ENCODE measurements around the gene MYBBP1A. TPM values are rescaled to one million over a fixed set of nuclear protein-coding genes. Genes with fewer than 3 reads are reported as not detected.

Gene MYBBP1A
- total and polyA plus RNA-seq, 2 experiments from 2014 or later = 42.4 to 56.4 TPM

DNA sequence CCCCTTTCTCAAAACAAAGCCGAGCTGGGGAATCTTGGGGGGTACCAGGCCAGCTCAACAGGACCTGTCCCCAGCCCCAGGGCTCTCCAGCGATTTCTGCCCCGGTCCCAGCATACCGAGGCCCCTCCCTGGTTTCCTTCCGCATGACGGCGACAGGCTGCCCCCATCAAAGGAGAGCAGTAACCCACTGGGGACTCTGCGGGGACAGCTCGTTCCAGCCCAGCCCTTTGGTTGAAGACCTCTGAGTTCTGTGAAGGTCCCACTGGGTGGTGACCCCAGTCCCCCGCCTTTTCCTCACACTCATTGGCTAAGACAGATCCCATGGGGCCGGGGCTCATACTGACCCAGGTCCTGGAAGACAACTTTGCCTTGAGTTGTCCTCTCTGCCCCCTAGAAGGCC is 33.2 kb upstream of the MYBBP1A start:
- no peak overlapping the region for H3K9ac ChIP-seq
- no peaks in the 10 kb centered on the region for H4K20me1 ChIP-seq (ENCODE audit: insufficient read depth)
- no peak for TF ChIP-seq EZH2phosphoT487 (IDR thresholded peaks at IDR 0.05; ENCODE audit: insufficient read depth, low read depth)
- TF ChIP-seq EZH2 (IDR thresholded peaks at IDR 0.05; ENCODE audit: insufficient read depth, poor library complexity, severe bottlenecking) = no peak
- H3K4me1 ChIP-seq (ENCODE audit: insufficient read depth) = no peaks in the 10 kb centered on the region
- H3K27ac ChIP-seq = no peak overlapping the region
- H3K4me3 ChIP-seq = no peak overlapping the region
- no peak for DNase-seq
- WGBS, 2 experiments (ENCODE audit: low coverage in 1 of 2, low lambda C conversion rate in 2 of 2, missing lambda C conversion rate in 2 of 2) = 71 to 80% methylated on average over 11 of the region's 11 CpGs
- no peaks in the 10 kb centered on the region for H3K36me3 ChIP-seq (ENCODE audit: low read depth)
- H3K4me2 ChIP-seq (ENCODE audit: unreplicated experiment) = no peak overlapping the region
- in situ Hi-C loops (cut with MboI) = no loop called here
- H3K9me3 ChIP-seq (ENCODE audit: low read depth) = no peaks in the 10 kb centered on the region
- H3K79me2 ChIP-seq (ENCODE audit: insufficient read depth) = no peaks in the 10 kb centered on the region
- H3K9me2 ChIP-seq (ENCODE audit: insufficient read depth) = no peaks in the 10 kb centered on the region
- peaks cover 37% of the 10 kb centered on the region for H3K27me3 ChIP-seq (replicated peaks; ENCODE audit: insufficient read depth)
- no peak overlapping the region for H2AFZ ChIP-seq
- H3F3A ChIP-seq (ENCODE audit: insufficient read depth) = no peaks in the 10 kb centered on the region

DNA sequence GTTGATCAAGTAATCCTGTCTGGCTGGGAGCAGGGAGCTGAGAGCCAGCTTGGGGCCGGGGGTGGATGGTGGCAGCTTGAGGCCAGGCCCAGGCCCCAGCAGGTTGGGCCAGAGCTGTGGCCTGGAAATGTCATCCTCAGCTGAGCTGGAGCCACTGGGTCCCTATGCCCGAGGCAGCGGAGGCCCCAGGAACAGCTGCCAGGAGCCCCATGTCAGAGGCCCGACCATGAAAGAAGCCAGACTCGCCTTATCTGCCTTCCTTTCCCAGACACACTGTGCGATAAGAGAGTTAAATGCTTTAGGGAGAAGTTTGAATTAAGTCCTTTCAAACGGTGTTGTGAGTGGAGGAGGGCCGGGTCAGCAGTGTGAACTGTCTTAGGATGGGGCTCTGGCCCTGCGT is 32.6 kb upstream of the MYBBP1A start:
- H3K9ac ChIP-seq = no peak overlapping the region
- H3K4me3 ChIP-seq = no peak overlapping the region
- no peaks in the 10 kb centered on the region for H3F3A ChIP-seq (ENCODE audit: insufficient read depth)
- peaks cover 43% of the 10 kb centered on the region for H3K27me3 ChIP-seq (replicated peaks; ENCODE audit: insufficient read depth)
- no peak overlapping the region for H3K4me2 ChIP-seq (ENCODE audit: unreplicated experiment)
- no peaks in the 10 kb centered on the region for H3K79me2 ChIP-seq (ENCODE audit: insufficient read depth)
- no peaks in the 10 kb centered on the region for H3K36me3 ChIP-seq (ENCODE audit: low read depth)
- H3K9me3 ChIP-seq (ENCODE audit: low read depth) = no peaks in the 10 kb centered on the region
- in situ Hi-C loops (cut with MboI) = no loop called here
- no peak overlapping the region for H2AFZ ChIP-seq
- H4K20me1 ChIP-seq (ENCODE audit: insufficient read depth) = no peaks in the 10 kb centered on the region
- H3K4me1 ChIP-seq (ENCODE audit: insufficient read depth) = no peaks in the 10 kb centered on the region
- no peak for TF ChIP-seq EZH2 (IDR thresholded peaks at IDR 0.05; ENCODE audit: insufficient read depth, poor library complexity, severe bottlenecking)
- TF ChIP-seq EZH2phosphoT487 (IDR thresholded peaks at IDR 0.05; ENCODE audit: insufficient read depth, low read depth) = no peak
- no peak for DNase-seq
- WGBS, 2 experiments (ENCODE audit: low coverage in 1 of 2, low lambda C conversion rate in 2 of 2, missing lambda C conversion rate in 2 of 2) = 60% methylated on average over 9 of the region's 9 CpGs
- no peaks in the 10 kb centered on the region for H3K9me2 ChIP-seq (ENCODE audit: insufficient read depth)
- H3K27ac ChIP-seq = no peak overlapping the region

GRCh38 chr17:4587195-4587594 is 32.0 kb upstream of the MYBBP1A start:
- Histone ChIP-seq H3K27me3 (replicated peaks; ENCODE audit: insufficient read depth) (peaks cover 47% of the 10 kb centered on the region), H3K79me2 (ENCODE audit: insufficient read depth) (no peaks in the 10 kb centered on the region), H3K4me1 (ENCODE audit: insufficient read depth) (no peaks in the 10 kb centered on the region), H4K20me1 (ENCODE audit: insufficient read depth) (no peaks in the 10 kb centered on the region), H3K27ac (no peak overlapping the region), H3K9ac (no peak overlapping the region), H2AFZ (no peak overlapping the region), H3K9me3 (ENCODE audit: low read depth) (no peaks in the 10 kb centered on the region), H3K4me3 (no peak overlapping the region), H3K4me2 (ENCODE audit: unreplicated experiment) (no peak overlapping the region), H3K36me3 (ENCODE audit: low read depth) (no peaks in the 10 kb centered on the region), H3F3A (ENCODE audit: insufficient read depth) (no peaks in the 10 kb centered on the region), H3K9me2 (ENCODE audit: insufficient read depth) (no peaks in the 10 kb centered on the region)
- no peak for DNase-seq
- TF ChIP-seq EZH2phosphoT487 (IDR thresholded peaks at IDR 0.05; ENCODE audit: insufficient read depth, low read depth) (no peak), EZH2 (IDR thresholded peaks at IDR 0.05; ENCODE audit: insufficient read depth, poor library complexity, severe bottlenecking) (no peak)
- in situ Hi-C loops (cut with MboI) = no loop called here
- 58 to 60% methylated on average over 7 of the region's 7 CpGs for WGBS, 2 experiments (ENCODE audit: low coverage in 1 of 2, low lambda C conversion rate in 2 of 2, missing lambda C conversion rate in 2 of 2)

- DNase-seq = no peak
- no peaks in the 10 kb centered on the region for H3F3A ChIP-seq (ENCODE audit: insufficient read depth)
- no peaks in the 10 kb centered on the region for H4K20me1 ChIP-seq (ENCODE audit: insufficient read depth)
- H3K9me2 ChIP-seq (ENCODE audit: insufficient read depth) = no peaks in the 10 kb centered on the region
- H3K4me3 ChIP-seq = no peak overlapping the region
- no peaks in the 10 kb centered on the region for H3K36me3 ChIP-seq (ENCODE audit: low read depth)
- no peak overlapping the region for H3K9ac ChIP-seq
- H3K27ac ChIP-seq = no peak overlapping the region
- 77 to 81% methylated on average over 9 of the region's 9 CpGs for WGBS, 2 experiments (ENCODE audit: low coverage in 1 of 2, low lambda C conversion rate in 2 of 2, missing lambda C conversion rate in 2 of 2)
- H3K4me1 ChIP-seq (ENCODE audit: insufficient read depth) = no peaks in the 10 kb centered on the region
- no peak for TF ChIP-seq EZH2phosphoT487 (IDR thresholded peaks at IDR 0.05; ENCODE audit: insufficient read depth, low read depth)
- no peak for TF ChIP-seq EZH2 (IDR thresholded peaks at IDR 0.05; ENCODE audit: insufficient read depth, poor library complexity, severe bottlenecking)
- H3K27me3 ChIP-seq (replicated peaks; ENCODE audit: insufficient read depth) = peaks cover 42% of the 10 kb centered on the region
- no peak overlapping the region for H3K4me2 ChIP-seq (ENCODE audit: unreplicated experiment)
- H3K79me2 ChIP-seq (ENCODE audit: insufficient read depth) = no peaks in the 10 kb centered on the region
- no peaks in the 10 kb centered on the region for H3K9me3 ChIP-seq (ENCODE audit: low read depth)
- H2AFZ ChIP-seq = no peak overlapping the region
- in situ Hi-C loops (cut with MboI) = no loop called here
These were observed 30.9 kb upstream of the MYBBP1A start for GRCh38 chr17:4586043-4586442.

DNA sequence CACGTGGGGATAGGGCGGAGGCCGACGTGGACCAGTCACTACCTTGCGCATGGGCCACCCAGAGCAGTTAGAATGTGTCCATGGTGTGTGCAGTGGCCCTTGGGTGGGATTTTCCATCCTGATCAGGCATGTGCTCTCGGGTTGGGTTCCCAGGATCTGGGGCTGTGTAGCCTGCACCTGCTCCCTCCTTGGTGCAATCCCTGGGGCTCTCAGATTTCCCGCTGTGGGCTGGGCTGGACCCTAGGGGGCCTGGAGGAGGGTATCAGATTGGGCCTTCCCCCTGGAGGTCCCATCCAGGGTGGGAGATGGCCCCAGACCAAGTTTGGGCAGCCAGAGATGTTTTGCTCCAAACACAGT is 30.4 kb upstream of the MYBBP1A start:
- in situ Hi-C loops (cut with MboI) = no loop called here
- H3K27ac ChIP-seq = no peak overlapping the region
- no peaks in the 10 kb centered on the region for H3K79me2 ChIP-seq (ENCODE audit: insufficient read depth)
- H3K36me3 ChIP-seq (ENCODE audit: low read depth) = no peaks in the 10 kb centered on the region
- H3K9me2 ChIP-seq (ENCODE audit: insufficient read depth) = no peaks in the 10 kb centered on the region
- no peak for TF ChIP-seq EZH2 (IDR thresholded peaks at IDR 0.05; ENCODE audit: insufficient read depth, poor library complexity, severe bottlenecking)
- no peak for TF ChIP-seq EZH2phosphoT487 (IDR thresholded peaks at IDR 0.05; ENCODE audit: insufficient read depth, low read depth)
- no peak overlapping the region for H3K4me2 ChIP-seq (ENCODE audit: unreplicated experiment)
- no peaks in the 10 kb centered on the region for H3K9me3 ChIP-seq (ENCODE audit: low read depth)
- DNase-seq = no peak
- H3K4me3 ChIP-seq = no peak overlapping the region
- H3K9ac ChIP-seq = no peak overlapping the region
- 84 to 85% methylated on average over 7 of the region's 7 CpGs for WGBS, 2 experiments (ENCODE audit: low coverage in 1 of 2, low lambda C conversion rate in 2 of 2, missing lambda C conversion rate in 2 of 2)
- no peaks in the 10 kb centered on the region for H4K20me1 ChIP-seq (ENCODE audit: insufficient read depth)
- peaks cover 42% of the 10 kb centered on the region for H3K27me3 ChIP-seq (replicated peaks; ENCODE audit: insufficient read depth)
- H3K4me1 ChIP-seq (ENCODE audit: insufficient read depth) = no peaks in the 10 kb centered on the region
- H3F3A ChIP-seq (ENCODE audit: insufficient read depth) = no peaks in the 10 kb centered on the region
- no peak overlapping the region for H2AFZ ChIP-seq

Data from GM23248 (cell line).